GM12878 (cell line): ENCODE measurements around the gene FGGY. TPM values are rescaled to one million over a fixed set of nuclear protein-coding genes. Genes with fewer than 3 reads are reported as not detected.
"Not testable (repeated sequence)": the region's sequence is repeated elsewhere in the genome, so short reads cannot be mapped to it uniquely, and the experiment has no call there.

Experiments used
- ATAC-seq: fragments of 200-7000 bp; cut with Tn5 transposase; 3 replicates; pipeline ENCODE4 v1.9.1; 2020; ENCODE audit warnings: mild to moderate bottlenecking, moderate library complexity
- BruUV-seq: library from RNA; stranded (reverse); fragments of 400-500 nt; replicated peaks from 2 replicates; lab custom pipeline; 2021; lab: Mats Ljungman, UMichigan
- CTCF ChIA-PET: fragments of 300-600 bp; sonication (Branson Sonifier 250); formaldehyde crosslinking; extraction: SDS; loops from one replicate; lab custom pipeline; 2021; ENCODE audit warnings: inconsistent platforms; lab: Yijun Ruan, JAX
- POLR2A ChIA-PET: fragments of 350-600 bp; formaldehyde crosslinking; extraction: SDS; loops from one replicate; lab custom pipeline; 2021; ENCODE audit warnings: inconsistent platforms; lab: Charles Lee
- RAD21 ChIA-PET: fragments of 300-600 bp; sonication (Branson Sonifier 250); formaldehyde crosslinking; loops from one replicate; lab custom pipeline; 2023; ENCODE audit warnings: antibody characterized with exemption; ENCODE audit not compliant: unreplicated experiment; lab: Charles Lee
- SMC1A ChIA-PET: fragments of 300-600 bp; sonication (Branson Sonifier 250); formaldehyde crosslinking; loops from one replicate; lab custom pipeline; 2023; ENCODE audit not compliant: unreplicated experiment, uncharacterized antibody; lab: Charles Lee
- DNase-seq: peaks from one replicate; pipeline ENCODE4 v3.0.0-alpha.2; 2011; ENCODE audit warnings: low read depth, low spot score
- FAIRE-seq: peaks from 3 replicates; lab custom pipeline; 2011; peaks lifted over from hg19 to GRCh38; lab: Jason Lieb, UNC
- H2AFZ ChIP-seq: 2 replicates; pipeline ENCODE4 v1.6.0; 2011; ENCODE audit warnings: low read depth, low read length, control low read depth; ENCODE audit not compliant: control insufficient read depth
- H3K27ac ChIP-seq: 2 replicates; pipeline ENCODE4 v1.5.1; 2011; ENCODE audit warnings: control low read depth; ENCODE audit not compliant: control insufficient read depth, insufficient read depth
- H3K27me3 ChIP-seq, 2 experiments: replicated peaks in 1 of 2; 2 replicates each; pipeline versions ENCODE4 v1.6.0 to v1.6.1; 2011; ENCODE audit warnings: low read length in 1 of 2; ENCODE audit not compliant: control insufficient read depth in 2 of 2, insufficient read depth in 2 of 2
- H3K36me3 ChIP-seq, 2 experiments: 2 replicates each; pipeline ENCODE4 v1.5.1; 2011; ENCODE audit warnings: low read length in 1 of 2; ENCODE audit not compliant: control insufficient read depth in 2 of 2, insufficient read depth in 2 of 2
- H3K4me1 ChIP-seq: 2 replicates; pipeline ENCODE4 v1.6.1; 2011; ENCODE audit warnings: mild to moderate bottlenecking, low read length, moderate library complexity, mixed read lengths; ENCODE audit not compliant: control insufficient read depth, insufficient read depth
- H3K4me2 ChIP-seq: 2 replicates; pipeline ENCODE4 v1.6.0; 2011; ENCODE audit warnings: control low read depth; ENCODE audit not compliant: control insufficient read depth, insufficient read depth
- H3K4me3 ChIP-seq: fragments of 200-600 bp; sonication (generic); 2 replicates; pipeline ENCODE4 v1.5.1; 2016
- H3K79me2 ChIP-seq: 2 replicates; pipeline ENCODE4 v1.6.0; 2011; ENCODE audit warnings: low read length; ENCODE audit not compliant: control insufficient read depth, insufficient read depth
- H3K9ac ChIP-seq: 2 replicates; pipeline ENCODE4 v1.8.0; 2011; ENCODE audit warnings: low read length, control low read depth, mixed read lengths; ENCODE audit not compliant: control insufficient read depth, insufficient read depth
- H3K9me3 ChIP-seq: replicated peaks from 3 replicates; pipeline ENCODE4 v1.5.1; 2011; ENCODE audit warnings: mild to moderate bottlenecking, low read length; ENCODE audit not compliant: control insufficient read depth, insufficient read depth
- H4K20me1 ChIP-seq: 2 replicates; pipeline ENCODE4 v1.6.0; 2011; ENCODE audit not compliant: control insufficient read depth, insufficient read depth
- BACH1 ChIP-seq: fragments of 450-650 bp; IDR thresholded peaks from 2 replicates; pipeline ENCODE4 v1.6.1; 2017; ENCODE audit warnings: mild to moderate bottlenecking, borderline replicate concordance
- CHD4 ChIP-seq: fragments of 200-600 bp; sonication (generic); IDR thresholded peaks from 2 replicates; pipeline ENCODE4 v1.6.1; 2016; ENCODE audit warnings: mild to moderate bottlenecking
- ESRRA ChIP-seq: IDR thresholded peaks from 2 replicates; pipeline ENCODE4 v1.6.1; 2012; ENCODE audit warnings: mild to moderate bottlenecking, low read length, improper control_type of control experiment
- FOXM1 ChIP-seq: IDR thresholded peaks from 2 replicates; pipeline ENCODE4 v1.6.1; 2012; ENCODE audit warnings: low read depth, mild to moderate bottlenecking, inconsistent platforms, low read length, moderate library complexity
- IKZF2 ChIP-seq, 2 experiments: fragments of 450-650 bp; IDR thresholded peaks; 2 replicates each; pipeline ENCODE4 v1.6.1; 2017; ENCODE audit warnings: mild to moderate bottlenecking in 2 of 2, moderate library complexity in 2 of 2
- PML ChIP-seq: IDR thresholded peaks from 2 replicates; pipeline ENCODE4 v1.6.1; 2012; ENCODE audit warnings: low read length, inconsistent platforms
- POLR2AphosphoS5 ChIP-seq: IDR thresholded peaks from 2 replicates; pipeline ENCODE4 v1.6.1; 2011; ENCODE audit warnings: mild to moderate bottlenecking, low read length, inconsistent platforms
- SMC3 ChIP-seq: IDR thresholded peaks from 2 replicates; pipeline ENCODE4 v1.6.1; 2011; ENCODE audit warnings: low read length, improper control_type of control experiment, borderline replicate concordance
- SPI1 ChIP-seq: IDR thresholded peaks from 2 replicates; pipeline ENCODE4 v1.6.1; 2011; ENCODE audit warnings: low read depth, mild to moderate bottlenecking, low read length, moderate library complexity, borderline replicate concordance; ENCODE audit not compliant: insufficient read depth
- WGBS: methylation state at CpG from one replicate; pipeline ENCODE4 v1.1.6; 2016; ENCODE audit warnings: low lambda C conversion rate; ENCODE audit not compliant: insufficient replicate concordance, insufficient coverage; ENCODE audit errors: missing lambda C conversion rate; 5-methylcytosine and 5-hydroxymethylcytosine counted together
- in situ Hi-C: fragments of 300-500 bp; cut with MboI; formaldehyde crosslinking; loops from 9 replicates; pipeline ENCODE4 v1.14.3; 2018; ENCODE audit warnings: mixed read lengths
- intact Hi-C: fragments of 100-400 bp; cut with micrococcal nuclease; formaldehyde crosslinking; loops from one replicate; pipeline ENCODE4 v1.14.2; 2022; ENCODE audit not compliant: unreplicated experiment
- polyA plus RNA-seq, 11 experiments: library from polyadenylated mRNA; depleted of rRNA in 4 of 11; unstranded in 6 of 11; stranded (reverse) in 5 of 11; fragments of >200 nt; fragmentation: Nextera tagmentation in 4 of 11; fragmentation: Illumina TruSeq in 1 of 11; extraction: Ambion mirVana in 4 of 11; extraction: Trizol in 1 of 11; gene quantifications; 1 replicate in 1 of 11; 2 replicates in 10 of 11; pipeline versions ENCODE4 v1.2.1 to v1.2.3, GENCODE V29; 2011 to 2016; ENCODE audit warnings: inconsistent platforms in 2 of 11, missing spikeins in 2 of 11, low read depth in 1 of 11
- total RNA-seq, 4 experiments: library from RNA; depleted of rRNA in 3 of 4; stranded (reverse); fragments of >200 nt in 3 of 4; fragmentation: Illumina TruSeq in 1 of 4; extraction: Trizol in 1 of 4; gene quantifications; 2 replicates each; pipeline versions ENCODE4 v1.2.1 to v1.2.3, GENCODE V29; 2013 to 2021
- TF ChIP-seq, protein P1 (sequence below): fragments of 450-650 bp; IDR thresholded peaks from 2 replicates; pipeline ENCODE4 v1.6.1; 2017; ENCODE audit warnings: mild to moderate bottlenecking
- TF ChIP-seq, protein P2 (sequence below): fragments of 450-650 bp; IDR thresholded peaks from 2 replicates; pipeline ENCODE4 v1.6.1; 2014; ENCODE audit warnings: mild to moderate bottlenecking
- TF ChIP-seq, protein P3 (sequence below): fragments of 450-650 bp; IDR thresholded peaks from 2 replicates; pipeline ENCODE4 v1.6.1; 2017; ENCODE audit warnings: low read depth, mild to moderate bottlenecking, moderate library complexity

Gene FGGY
- total and polyA plus RNA-seq, 10 of the 15 experiments (the other 5 are each of a cell fraction or from before 2014, with no cell fraction given): 6.2 to 11.9 (median 7.5) TPM

DNA sequence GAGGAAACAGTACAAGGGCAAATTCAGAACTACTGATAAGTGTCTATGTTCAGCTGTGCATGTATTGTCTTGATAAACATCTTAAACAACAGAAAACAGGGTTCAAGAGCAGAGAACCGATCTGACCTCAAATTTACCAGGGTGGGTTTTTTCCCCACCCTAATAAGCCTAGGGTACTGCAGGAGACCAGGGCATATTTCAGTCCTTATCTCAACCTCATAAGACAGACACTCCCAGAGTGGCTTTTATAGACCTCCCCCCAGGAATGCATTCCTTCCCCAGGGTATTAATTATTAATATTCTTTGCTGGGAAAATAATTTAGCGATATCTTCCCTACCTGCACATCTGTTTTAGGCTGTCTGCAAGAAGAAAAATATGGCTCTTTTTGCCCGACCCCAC, 261.7 kb downstream of the FGGY start:
- POLR2A ChIA-PET, H3K9me3 ChIP-seq, CTCF ChIA-PET, H3K27me3 ChIP-seq, ATAC-seq, RAD21 ChIA-PET, in situ Hi-C loops, H3K36me3 ChIP-seq, SMC1A ChIA-PET, H3K4me3 ChIP-seq, H3K9ac ChIP-seq, DNase-seq, intact Hi-C loops, H3K4me1 ChIP-seq, H3K4me2 ChIP-seq, H3K27ac ChIP-seq, BruUV-seq, FAIRE-seq, H2AFZ ChIP-seq, H4K20me1 ChIP-seq, H3K79me2 ChIP-seq: not testable (repeated sequence)
- 89% methylated on average over 3 of the region's 3 CpGs for WGBS

DNA sequence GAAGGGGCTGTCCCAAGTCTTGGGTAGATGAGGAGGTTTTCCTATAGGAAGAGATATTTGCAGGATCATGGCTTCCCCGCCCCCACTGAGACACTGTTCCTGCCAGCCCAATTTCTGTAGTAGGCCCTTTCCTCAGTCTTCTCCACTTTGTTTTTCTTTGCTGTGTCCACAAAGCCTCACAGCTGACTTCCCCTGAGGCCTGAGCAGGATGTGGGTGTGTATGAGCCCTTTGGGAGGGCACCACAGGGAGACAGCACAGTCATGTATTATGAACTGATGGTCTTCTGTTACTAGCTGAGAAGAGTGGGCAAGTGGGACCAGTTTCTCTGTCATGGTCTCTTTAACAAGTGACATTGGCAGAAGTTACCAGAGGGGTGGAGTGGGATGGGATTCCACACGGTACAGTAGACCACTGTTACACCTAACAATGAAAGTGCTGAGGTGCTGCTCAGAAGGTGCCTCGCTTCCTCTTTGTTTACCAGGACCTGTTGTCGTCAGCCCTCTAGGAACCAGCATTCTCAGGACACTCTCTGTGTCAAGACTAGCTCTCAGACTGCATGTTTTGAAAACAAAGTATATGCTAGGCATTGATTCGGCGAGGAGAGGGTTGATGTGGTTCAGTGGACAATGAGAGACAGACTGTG, 264.0 kb downstream of the FGGY start:
- Histone ChIP-seq H3K9me3 (peaks cover 2% of the 10 kb centered on the region), H3K4me2 (peak overlapping the region; percentile 27; the same call in 1 of the 2 replicates), H3K27ac (no peak overlapping the region), H3K9ac (no peak overlapping the region), H3K36me3 (no peaks in the 10 kb centered on the region), H3K27me3 (no peaks in the 10 kb centered on the region), H3K79me2 (no peaks in the 10 kb centered on the region), H2AFZ (peak overlapping the region; percentile 15), H3K4me3 (no peak overlapping the region), H3K4me1 (0 out of 2 replicates have a peak, but pooled peaks cover 4% of the 10 kb centered on the region), H4K20me1 (no peaks in the 10 kb centered on the region)
- ChIA-PET CTCF (interaction anchor here (1.0 to 2.0 kb wide), 3 partner anchors 10 to 137 kb away, joined by 3 to 7 read pairs (median 6); no protein-coding TSS in a partner anchor), POLR2A (no interaction called here), SMC1A (interaction anchor here (0.8 to 1.4 kb wide), 5 partner anchors 9 to 138 kb away, joined by 3 to 5 read pairs (median 4); no protein-coding TSS in a partner anchor), RAD21 (interaction anchor here (0.6 kb wide), 1 partner anchor 36 kb away, joined by 3 read pairs; no protein-coding TSS in a partner anchor)
- intact Hi-C loops: no loop called here
- no peak for DNase-seq
- ATAC-seq: peak; percentile 58
- in situ Hi-C loops: no loop called here
- WGBS: 35% methylated on average over 6 of the region's 6 CpGs
- no peak for FAIRE-seq
- BruUV-seq: no TSS peak
- no peak for TF ChIP-seq ESRRA
- TF ChIP-seq SMC3: no peak
- TF ChIP-seq, protein P1, sequence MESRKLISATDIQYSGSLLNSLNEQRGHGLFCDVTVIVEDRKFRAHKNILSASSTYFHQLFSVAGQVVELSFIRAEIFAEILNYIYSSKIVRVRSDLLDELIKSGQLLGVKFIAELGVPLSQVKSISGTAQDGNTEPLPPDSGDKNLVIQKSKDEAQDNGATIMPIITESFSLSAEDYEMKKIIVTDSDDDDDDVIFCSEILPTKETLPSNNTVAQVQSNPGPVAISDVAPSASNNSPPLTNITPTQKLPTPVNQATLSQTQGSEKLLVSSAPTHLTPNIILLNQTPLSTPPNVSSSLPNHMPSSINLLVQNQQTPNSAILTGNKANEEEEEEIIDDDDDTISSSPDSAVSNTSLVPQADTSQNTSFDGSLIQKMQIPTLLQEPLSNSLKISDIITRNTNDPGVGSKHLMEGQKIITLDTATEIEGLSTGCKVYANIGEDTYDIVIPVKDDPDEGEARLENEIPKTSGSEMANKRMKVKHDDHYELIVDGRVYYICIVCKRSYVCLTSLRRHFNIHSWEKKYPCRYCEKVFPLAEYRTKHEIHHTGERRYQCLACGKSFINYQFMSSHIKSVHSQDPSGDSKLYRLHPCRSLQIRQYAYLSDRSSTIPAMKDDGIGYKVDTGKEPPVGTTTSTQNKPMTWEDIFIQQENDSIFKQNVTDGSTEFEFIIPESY: no peak
- no peak for TF ChIP-seq FOXM1
- TF ChIP-seq BACH1: no peak
- TF ChIP-seq, protein P2, sequence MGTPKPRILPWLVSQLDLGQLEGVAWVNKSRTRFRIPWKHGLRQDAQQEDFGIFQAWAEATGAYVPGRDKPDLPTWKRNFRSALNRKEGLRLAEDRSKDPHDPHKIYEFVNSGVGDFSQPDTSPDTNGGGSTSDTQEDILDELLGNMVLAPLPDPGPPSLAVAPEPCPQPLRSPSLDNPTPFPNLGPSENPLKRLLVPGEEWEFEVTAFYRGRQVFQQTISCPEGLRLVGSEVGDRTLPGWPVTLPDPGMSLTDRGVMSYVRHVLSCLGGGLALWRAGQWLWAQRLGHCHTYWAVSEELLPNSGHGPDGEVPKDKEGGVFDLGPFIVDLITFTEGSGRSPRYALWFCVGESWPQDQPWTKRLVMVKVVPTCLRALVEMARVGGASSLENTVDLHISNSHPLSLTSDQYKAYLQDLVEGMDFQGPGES: no peak
- TF ChIP-seq CHD4: no peak
- TF ChIP-seq, protein P3, sequence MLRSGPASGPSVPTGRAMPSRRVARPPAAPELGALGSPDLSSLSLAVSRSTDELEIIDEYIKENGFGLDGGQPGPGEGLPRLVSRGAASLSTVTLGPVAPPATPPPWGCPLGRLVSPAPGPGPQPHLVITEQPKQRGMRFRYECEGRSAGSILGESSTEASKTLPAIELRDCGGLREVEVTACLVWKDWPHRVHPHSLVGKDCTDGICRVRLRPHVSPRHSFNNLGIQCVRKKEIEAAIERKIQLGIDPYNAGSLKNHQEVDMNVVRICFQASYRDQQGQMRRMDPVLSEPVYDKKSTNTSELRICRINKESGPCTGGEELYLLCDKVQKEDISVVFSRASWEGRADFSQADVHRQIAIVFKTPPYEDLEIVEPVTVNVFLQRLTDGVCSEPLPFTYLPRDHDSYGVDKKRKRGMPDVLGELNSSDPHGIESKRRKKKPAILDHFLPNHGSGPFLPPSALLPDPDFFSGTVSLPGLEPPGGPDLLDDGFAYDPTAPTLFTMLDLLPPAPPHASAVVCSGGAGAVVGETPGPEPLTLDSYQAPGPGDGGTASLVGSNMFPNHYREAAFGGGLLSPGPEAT: no peak
- no peak; the same call in 1 of the 2 replicates for TF ChIP-seq SPI1
- TF ChIP-seq IKZF2 (IDR thresholded peaks at IDR 0.05): no peak
- no peak for TF ChIP-seq POLR2AphosphoS5
- TF ChIP-seq PML: no peak
